Measurements from ENCODE around the gene DOK7. TPM values are rescaled to one million over a fixed set of nuclear protein-coding genes. Genes with fewer than 3 reads are reported as not detected.
"Not testable (repeated sequence)": the region's sequence is repeated elsewhere in the genome, so short reads cannot be mapped to it uniquely, and the experiment has no call there.

Gene DOK7
- polyA plus RNA-seq, 1 experiment = not detected

GRCh38 chr4:3449574-3450534, 13.3 kb upstream of the DOK7 start:
- DNase-seq (ENCODE audit: low read depth, low spot score) = no peak
- no peak for TF ChIP-seq CTCF (IDR thresholded peaks at IDR 0.05; ENCODE audit: low read depth, low read length)
- Histone ChIP-seq H3K27ac (ENCODE audit: low read depth, low read length) (no peak overlapping the region), H3K4me3 (ENCODE audit: low read depth, low read length) (no peak overlapping the region), H3K27me3 (ENCODE audit: control insufficient read depth, insufficient read depth, low read length) (no peaks in the 10 kb centered on the region), H3K9me3 (ENCODE audit: control insufficient read depth, insufficient read depth, low read length) (peaks cover 13% of the 10 kb centered on the region)
- ChIA-PET POLR2A (no interaction called here), CTCF (no interaction called here)

GRCh38 chr4:3450643-3451042, 12.5 kb upstream of the DOK7 start:
- no peak overlapping the region for H3K4me3 ChIP-seq (ENCODE audit: low read depth, low read length)
- H3K27ac ChIP-seq (ENCODE audit: low read depth, low read length) = no peak overlapping the region
- DNase-seq (ENCODE audit: low read depth, low spot score) = no peak
- CTCF ChIA-PET = no interaction called here
- no peak for TF ChIP-seq CTCF (IDR thresholded peaks at IDR 0.05; ENCODE audit: low read depth, low read length)
- H3K27me3 ChIP-seq (ENCODE audit: control insufficient read depth, insufficient read depth, low read length) = no peaks in the 10 kb centered on the region
- POLR2A ChIA-PET = no interaction called here
- H3K9me3 ChIP-seq (ENCODE audit: control insufficient read depth, insufficient read depth, low read length) = peaks cover 21% of the 10 kb centered on the region

- H3K4me3 ChIP-seq (ENCODE audit: low read depth, low read length) = no peak overlapping the region
- ChIA-PET POLR2A (interaction anchor here (0.7 to 1.1 kb wide), 2 partner anchors 11 to 28 kb away, joined by 3 read pairs; no protein-coding TSS in a partner anchor), CTCF (interaction anchor here (0.9 to 1.2 kb wide), 4 partner anchors 9 to 106 kb away, joined by 3 to 9 read pairs (median 5); no protein-coding TSS in a partner anchor)
- H3K27ac ChIP-seq (ENCODE audit: low read depth, low read length) = no peak overlapping the region
- H3K27me3 ChIP-seq (ENCODE audit: control insufficient read depth, insufficient read depth, low read length) = no peaks in the 10 kb centered on the region
- DNase-seq (ENCODE audit: low read depth, low spot score) = peak; percentile 45
- H3K9me3 ChIP-seq (ENCODE audit: control insufficient read depth, insufficient read depth, low read length) = peaks cover 27% of the 10 kb centered on the region
- TF ChIP-seq CTCF (IDR thresholded peaks at IDR 0.05; ENCODE audit: low read depth, low read length) = no peak
Measured at GRCh38 chr4:3451956-3452355, 11.2 kb upstream of the DOK7 start.

- Histone ChIP-seq H3K9me3 (ENCODE audit: control insufficient read depth, insufficient read depth, low read length) (peaks cover 27% of the 10 kb centered on the region), H3K27ac (ENCODE audit: low read depth, low read length) (no peak overlapping the region), H3K27me3 (ENCODE audit: control insufficient read depth, insufficient read depth, low read length) (no peaks in the 10 kb centered on the region), H3K4me3 (ENCODE audit: low read depth, low read length) (no peak overlapping the region)
- no peak for DNase-seq (ENCODE audit: low read depth, low spot score)
- CTCF ChIA-PET = interaction anchor here (0.9 to 1.2 kb wide), 4 partner anchors 9 to 106 kb away, joined by 3 to 9 read pairs (median 5); no protein-coding TSS in a partner anchor
- peak; percentile 40 for TF ChIP-seq CTCF (IDR thresholded peaks at IDR 0.05; ENCODE audit: low read depth, low read length)
- POLR2A ChIA-PET = interaction anchor here (0.7 to 1.1 kb wide), 2 partner anchors 10 to 28 kb away, joined by 3 read pairs; no protein-coding TSS in a partner anchor
Measured at GRCh38 chr4:3452376-3452775, 10.7 kb upstream of the DOK7 start.

- H3K4me3 ChIP-seq (ENCODE audit: low read depth, low read length); H3K27ac ChIP-seq (ENCODE audit: low read depth, low read length); H3K27me3 ChIP-seq (ENCODE audit: control insufficient read depth, insufficient read depth, low read length); DNase-seq (ENCODE audit: low read depth, low spot score); POLR2A ChIA-PET: not testable (repeated sequence)
- CTCF ChIA-PET = interaction anchor here (0.9 kb wide), 1 partner anchor 25 kb away, joined by 3 read pairs; no protein-coding TSS in a partner anchor
- peaks cover 20% of the 10 kb centered on the region for H3K9me3 ChIP-seq (ENCODE audit: control insufficient read depth, insufficient read depth, low read length)
Measured at GRCh38 chr4:3455596-3455995, 7.5 kb upstream of the DOK7 start.
